Fibroblast of peridontal ligament (primary cell): ENCODE measurements around the gene IGFLR1.
"Not testable (repeated sequence)": the region's sequence is repeated elsewhere in the genome, so short reads cannot be mapped to it uniquely, and the experiment has no call there.

Experiments used
- DNase-seq: peaks from one replicate; pipeline ENCODE4 v3.0.0-alpha.2; 2010; ENCODE audit errors: extremely low read depth

IGFLR1 gene

DNA sequence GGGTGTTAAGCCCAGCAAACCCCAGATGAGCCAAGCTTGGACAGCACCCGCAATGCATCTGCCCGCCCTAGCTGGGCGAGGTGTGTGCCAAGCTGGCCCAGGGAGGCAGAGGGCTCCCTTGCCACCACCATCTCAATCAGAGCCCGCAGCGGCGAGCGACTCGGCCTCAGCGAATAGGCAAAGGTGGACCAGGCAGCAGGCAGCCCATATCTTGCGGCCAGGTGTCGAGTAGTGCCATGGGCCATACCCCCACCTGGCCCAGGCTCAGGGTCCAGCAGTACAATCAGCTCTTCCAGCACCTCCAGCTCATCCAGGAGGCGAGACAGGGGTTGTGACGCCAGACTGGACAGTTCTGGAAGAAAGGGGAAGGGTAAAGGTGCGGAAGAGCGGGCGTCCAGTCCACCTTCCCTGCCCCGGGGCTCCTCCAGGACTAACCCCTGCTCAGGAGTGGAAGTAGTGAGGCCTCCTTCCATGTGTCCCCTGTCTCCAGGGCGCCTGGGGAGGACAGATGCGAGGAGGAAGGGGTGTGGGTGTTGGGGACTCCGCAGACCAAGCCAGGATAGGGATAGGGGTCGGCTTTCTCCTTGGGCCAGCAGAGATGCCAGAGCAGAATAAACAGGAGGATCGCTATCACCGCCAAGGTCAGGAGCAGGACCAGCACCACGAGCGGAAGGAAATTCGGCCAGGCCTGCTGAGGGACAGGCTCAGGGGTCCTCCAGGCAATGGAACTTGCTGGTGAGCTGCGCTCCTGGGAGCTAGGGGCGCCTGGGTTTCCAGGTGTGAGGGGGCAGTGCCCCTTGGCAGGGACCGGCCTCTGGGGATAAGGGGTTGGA, 2.8 kb downstream of the IGFLR1 start:
- no peak for DNase-seq

DNA sequence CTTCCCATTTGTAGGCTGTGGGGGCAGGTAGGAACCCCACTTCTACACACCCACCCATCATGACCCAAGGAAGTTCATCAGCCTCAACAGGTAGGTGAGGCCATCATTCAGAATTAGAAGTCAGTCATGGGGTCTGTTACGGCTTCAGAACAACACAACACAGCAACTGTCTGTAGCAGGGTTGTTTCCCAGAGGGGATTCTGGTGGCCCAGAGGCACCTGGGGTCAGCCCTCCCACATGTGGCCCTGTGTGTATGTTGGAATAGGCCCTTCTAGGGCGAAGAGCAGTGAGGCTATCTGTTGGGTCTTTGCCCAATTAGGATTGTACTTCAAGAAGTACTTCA, 3.4 kb downstream of the IGFLR1 start:
- no peak for DNase-seq

DNA sequence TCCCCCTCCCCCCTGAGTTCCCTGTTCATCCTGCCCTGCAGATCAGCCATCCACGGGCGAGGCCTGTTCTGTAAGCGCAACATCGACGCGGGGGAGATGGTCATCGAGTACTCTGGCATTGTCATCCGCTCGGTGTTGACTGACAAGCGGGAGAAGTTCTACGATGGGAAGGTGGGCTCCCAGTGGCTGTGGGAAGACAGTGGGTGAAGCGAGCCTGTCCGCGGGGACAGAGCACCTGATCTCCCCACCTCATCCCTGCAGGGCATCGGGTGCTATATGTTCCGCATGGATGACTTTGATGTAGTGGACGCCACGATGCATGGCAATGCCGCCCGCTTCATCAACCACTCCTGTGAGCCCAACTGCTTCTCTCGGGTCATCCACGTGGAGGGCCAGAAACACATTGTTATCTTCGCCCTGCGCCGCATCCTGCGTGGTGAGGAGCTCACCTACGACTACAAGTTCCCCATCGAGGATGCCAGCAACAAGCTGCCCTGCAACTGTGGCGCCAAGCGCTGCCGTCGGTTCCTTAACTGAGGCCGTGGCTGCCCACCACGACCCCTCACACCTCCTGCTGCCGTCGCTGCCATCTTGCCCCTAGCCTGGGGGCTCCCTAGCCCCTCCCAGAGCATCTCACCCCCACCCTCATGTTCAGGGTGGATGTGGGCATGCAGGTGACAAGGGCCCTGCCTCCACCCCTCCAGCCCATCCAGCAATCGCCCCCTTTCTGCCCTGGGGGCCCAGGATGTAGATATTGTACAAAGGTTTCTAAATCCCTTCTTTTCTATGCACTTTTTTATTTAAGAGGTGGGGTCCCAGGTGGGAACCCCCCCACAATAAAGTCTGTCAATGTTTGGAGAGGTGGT, 4.0 kb downstream of the IGFLR1 start:
- DNase-seq: no peak

DNA sequence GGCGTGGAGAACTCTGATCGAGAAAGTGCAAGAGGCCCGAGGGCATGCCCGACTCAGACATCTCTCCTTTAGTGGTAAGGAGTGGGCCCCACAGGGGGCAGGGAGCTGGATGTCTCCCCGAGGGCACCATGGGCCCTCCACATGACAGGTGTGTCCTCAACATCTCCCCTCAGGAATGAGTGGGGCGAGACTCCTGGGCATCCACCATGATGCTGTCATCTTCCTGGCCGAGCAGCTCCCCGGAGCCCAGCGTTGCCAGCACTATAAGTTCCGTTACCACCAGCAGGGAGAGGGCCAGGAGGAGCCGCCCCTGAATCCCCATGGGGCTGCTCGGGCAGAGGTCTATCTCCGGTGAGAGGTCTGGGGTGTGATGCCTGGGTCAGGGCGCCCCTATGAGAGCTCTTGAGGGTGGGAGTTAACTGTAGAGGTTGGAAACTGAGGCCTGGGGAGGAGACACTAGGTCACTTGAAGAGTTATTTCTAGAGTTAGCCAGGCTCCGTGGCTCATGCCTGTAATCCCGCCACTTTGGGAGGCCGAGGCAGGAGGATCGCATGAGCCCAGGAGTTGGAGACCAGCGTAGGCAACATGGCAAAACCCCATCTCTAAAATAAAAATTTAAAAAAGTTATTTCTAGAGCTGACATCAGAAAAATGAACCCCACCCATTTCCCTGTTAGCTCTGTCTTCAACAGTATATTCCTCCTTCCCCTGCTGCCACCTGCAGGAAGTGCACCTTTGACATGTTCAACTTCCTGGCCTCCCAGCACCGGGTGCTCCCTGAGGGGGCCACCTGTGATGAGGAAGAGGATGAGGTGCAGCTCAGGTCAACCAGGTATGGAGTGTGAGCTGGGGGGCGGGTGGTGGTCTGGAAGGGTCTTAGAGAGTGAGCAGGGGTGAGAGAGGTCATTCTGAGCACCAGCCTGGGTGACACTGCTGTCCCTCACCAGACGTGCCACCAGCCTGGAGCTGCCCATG, 5.1 kb downstream of the IGFLR1 start:
- DNase-seq: no peak

DNA sequence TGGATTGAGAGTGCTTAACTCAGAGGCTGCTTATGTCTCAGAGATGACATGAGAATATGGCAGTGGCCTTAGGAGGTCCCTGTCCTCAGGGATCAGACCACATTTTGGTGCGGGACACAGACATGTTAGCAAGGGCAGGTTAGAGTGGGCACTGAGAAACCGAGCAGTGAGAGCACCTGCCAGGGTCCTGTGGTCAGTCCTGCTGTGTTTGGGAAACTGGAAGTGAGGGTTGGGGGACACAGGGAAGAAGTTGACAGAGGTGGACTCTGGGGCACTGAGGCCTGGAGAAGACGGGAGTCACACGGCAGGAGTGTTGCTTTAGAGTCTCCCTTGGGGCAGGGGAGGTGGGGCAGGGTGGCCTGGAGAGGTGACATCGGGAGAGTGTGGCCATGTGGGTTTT, 7.4 kb downstream of the IGFLR1 start:
- no peak for DNase-seq

DNA sequence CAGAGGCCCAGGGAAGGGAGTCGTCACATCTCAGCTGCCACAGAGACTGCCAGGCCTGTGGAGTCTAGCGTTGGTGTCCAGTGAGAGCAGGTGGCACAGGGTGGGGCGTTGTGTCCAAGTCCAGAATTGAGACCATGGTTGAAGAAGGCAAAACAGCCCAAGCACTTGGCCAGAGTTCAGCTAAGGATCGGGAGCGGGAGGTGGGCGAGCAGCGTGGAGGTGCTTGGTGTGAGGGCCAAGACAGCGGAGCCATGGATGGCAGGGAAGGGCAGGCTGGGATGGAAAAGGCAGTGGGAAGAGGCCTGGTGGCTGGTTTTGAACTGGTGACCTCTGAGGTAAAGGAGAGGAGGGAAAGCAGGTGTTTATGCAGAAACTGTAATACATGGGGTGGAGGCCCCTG, 8.0 kb downstream of the IGFLR1 start:
- DNase-seq: no peak

DNA sequence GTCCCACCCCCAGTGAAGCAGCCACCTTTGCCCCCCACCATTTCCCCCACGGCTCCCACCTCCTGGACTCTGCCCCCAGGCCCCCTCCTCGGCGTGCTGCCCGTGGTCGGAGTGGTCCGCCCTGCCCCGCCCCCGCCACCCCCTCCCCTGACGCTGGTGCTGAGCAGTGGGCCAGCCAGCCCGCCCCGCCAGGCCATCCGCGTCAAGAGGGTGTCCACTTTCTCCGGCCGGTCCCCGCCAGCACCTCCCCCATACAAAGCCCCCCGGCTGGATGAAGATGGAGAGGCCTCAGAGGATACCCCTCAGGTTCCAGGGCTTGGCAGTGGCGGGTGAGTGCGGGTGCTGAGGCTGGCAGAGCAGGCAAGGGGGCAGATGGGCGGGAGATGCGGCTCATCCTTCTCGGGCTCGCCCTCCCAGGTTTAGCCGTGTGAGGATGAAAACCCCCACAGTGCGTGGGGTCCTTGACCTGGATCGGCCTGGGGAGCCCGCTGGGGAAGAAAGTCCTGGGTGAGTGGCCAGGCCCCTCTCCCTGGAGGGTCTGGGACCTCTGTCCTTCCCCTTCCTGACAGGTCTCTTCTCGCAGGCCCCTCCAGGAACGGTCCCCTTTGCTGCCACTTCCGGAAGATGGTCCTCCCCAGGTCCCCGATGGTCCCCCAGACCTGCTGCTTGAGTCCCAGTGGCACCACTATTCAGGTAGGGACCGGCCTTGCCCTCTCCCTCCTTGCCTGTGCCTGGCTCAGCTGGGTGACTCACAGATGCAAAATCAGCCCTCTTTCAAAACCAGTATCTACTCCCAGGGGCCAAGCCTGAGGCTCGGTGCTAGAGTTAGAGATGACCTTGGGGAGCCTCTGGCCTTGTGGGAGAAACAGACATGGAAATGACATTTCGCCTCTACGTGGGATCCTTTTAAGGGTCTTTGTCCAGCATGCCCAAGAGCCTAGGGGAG, 8.8 kb downstream of the IGFLR1 start:
- no peak for DNase-seq

DNA sequence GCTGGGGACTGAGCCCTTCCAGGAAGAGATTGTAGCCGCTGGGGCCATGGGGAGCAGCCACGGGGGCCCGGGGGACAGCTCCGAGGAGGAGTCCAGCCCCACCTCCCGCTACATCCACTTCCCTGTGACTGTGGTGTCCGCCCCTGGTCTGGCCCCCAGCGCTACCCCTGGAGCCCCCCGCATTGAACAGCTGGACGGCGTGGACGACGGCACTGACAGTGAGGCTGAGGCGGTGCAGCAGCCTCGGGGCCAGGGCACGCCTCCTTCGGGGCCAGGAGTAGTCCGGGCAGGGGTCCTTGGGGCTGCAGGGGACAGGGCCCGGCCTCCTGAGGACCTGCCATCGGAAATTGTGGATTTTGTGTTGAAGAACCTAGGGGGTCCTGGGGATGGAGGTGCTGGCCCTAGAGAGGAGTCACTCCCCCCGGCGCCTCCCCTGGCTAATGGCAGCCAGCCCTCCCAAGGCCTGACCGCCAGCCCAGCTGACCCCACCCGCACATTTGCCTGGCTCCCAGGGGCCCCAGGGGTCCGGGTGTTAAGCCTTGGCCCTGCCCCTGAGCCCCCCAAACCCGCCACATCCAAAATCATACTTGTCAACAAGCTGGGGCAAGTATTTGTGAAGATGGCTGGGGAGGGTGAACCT, 9.6 kb downstream of the IGFLR1 start:
- DNase-seq: no peak

DNA sequence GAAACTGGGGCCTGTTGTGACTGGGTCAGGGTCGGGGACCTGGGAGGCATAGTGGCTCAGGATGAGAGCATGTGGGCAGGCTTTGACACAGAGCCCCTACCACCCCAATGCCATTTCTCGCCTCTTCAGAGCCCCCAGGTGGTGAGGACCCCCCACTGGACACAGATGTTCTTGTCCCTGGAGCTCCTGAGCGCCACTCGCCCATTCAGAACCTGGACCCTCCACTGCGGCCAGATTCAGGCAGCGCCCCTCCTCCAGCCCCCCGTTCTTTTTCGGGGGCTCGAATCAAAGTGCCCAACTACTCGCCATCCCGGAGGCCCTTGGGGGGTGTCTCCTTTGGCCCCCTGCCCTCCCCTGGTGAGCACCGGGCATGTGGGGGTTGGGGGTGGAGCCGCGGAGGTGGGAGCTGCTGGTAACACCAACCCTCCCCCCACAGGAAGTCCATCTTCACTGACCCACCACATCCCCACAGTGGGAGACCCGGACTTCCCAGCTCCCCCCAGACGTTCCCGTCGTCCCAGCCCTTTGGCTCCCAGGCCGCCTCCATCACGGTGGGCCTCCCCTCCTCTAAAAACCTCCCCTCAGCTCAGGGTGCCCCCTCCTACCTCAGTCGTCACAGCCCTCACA, 10.4 kb downstream of the IGFLR1 start:
- DNase-seq: no peak

DNA sequence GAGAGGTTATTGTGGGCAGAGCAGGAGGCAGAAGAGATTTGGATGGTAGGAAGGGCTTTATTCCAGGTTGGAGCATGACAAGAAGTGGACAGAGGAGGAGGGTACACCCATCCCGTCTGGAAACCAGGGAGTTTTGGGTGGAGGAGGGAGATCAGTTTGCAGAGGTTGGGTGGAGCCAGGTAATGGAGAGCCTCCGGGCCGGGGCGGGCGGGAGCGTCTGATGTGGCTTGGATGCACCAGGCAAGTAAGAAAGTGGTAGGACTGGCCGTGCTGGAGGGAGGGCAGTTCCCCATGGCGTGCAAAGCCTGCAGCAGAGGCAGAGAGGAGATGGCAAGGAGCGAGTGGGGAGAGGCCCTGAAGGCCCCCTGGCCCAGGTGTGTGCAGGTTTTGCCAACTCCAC, 10.9 kb downstream of the IGFLR1 start:
- DNase-seq: no peak

DNA sequence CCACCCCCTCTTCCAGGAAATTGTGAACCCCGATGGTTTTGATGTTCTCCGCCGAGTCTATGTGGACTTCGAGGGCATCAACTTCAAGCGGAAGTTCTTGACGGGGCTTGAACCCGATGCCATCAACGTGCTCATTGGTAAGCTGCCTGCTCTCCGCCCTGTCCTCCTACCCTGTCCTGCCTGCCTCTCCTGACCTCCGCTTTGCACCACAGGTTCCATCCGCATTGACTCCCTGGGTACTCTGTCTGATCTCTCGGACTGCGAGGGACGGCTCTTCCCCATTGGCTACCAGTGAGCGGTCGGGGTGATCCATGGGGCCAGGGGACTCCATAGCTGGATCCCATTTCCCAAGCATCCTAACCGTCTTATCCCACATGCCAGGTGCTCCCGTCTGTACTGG, 11.9 kb downstream of the IGFLR1 start:
- DNase-seq: no peak

DNA sequence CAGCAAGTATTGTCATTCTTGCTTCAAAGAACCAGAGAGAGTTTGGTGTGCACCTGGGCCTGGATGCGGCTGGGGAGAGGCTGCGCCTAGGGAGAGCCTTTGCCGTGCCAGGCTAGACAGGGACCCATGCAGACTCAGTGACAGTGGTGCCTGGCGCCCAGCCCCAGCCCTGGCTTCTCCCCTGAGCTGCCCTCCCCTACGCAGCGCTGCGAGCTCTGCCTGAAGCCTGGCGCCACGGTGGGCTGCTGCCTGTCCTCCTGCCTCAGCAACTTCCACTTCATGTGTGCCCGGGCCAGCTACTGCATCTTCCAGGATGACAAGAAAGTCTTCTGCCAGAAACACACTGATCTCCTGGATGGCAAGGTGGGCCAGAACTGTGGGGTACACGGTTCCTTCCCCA, 12.5 kb downstream of the IGFLR1 start:
- no peak for DNase-seq

DNA sequence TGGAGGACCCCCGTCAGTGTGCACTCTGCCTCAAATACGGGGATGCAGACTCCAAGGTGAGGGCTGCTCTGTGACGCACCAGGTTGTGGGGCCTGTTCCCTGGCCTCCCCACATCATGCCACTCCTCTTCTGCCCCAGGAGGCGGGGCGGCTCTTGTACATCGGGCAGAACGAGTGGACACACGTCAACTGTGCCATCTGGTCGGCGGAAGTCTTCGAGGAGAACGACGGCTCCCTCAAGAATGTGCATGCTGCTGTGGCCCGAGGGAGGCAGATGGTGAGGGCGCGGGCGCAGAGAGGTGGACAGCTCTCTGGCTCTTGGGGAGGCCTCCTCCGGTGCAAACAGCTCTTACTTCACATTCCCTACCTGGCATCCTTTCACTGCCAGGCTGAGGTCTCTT, 13.2 kb downstream of the IGFLR1 start:
- DNase-seq: no peak

DNA sequence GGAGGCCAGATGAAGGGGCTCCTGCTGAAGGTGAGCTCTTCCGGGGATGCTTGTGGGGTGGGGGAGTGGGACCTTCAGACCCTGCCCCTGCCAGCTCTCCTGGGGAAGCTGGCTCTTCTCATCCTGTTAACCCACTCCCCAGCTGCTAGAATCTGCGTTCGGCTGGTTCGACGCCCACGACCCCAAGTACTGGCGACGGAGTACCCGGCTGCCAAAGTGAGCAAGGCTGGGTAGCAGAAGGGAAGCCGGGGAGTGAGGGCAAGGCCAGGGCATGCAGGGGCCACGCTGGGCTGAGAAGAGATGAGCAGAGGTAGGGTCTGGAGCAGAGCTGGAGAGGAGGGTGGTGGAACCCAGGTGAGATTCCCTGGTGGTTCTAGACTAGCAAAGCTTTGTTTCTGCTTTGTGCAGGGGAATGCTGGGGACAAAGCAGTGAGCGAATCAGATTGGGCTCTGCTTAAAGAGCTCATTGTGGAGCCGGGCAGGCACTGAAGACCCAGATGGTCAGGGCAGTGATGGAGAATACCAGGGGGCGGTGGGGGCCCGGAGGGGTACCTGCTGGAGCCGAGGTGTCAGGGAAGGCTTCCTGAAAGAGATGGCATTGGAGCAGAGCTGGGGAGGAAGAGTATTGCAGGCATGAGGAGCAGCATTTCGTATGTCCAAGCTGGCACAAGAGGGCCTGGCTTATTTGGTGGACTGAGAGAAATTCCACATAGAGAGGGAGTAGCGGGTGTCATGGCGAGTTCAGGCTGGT, 14.1 kb downstream of the IGFLR1 start:
- no peak for DNase-seq

DNA sequence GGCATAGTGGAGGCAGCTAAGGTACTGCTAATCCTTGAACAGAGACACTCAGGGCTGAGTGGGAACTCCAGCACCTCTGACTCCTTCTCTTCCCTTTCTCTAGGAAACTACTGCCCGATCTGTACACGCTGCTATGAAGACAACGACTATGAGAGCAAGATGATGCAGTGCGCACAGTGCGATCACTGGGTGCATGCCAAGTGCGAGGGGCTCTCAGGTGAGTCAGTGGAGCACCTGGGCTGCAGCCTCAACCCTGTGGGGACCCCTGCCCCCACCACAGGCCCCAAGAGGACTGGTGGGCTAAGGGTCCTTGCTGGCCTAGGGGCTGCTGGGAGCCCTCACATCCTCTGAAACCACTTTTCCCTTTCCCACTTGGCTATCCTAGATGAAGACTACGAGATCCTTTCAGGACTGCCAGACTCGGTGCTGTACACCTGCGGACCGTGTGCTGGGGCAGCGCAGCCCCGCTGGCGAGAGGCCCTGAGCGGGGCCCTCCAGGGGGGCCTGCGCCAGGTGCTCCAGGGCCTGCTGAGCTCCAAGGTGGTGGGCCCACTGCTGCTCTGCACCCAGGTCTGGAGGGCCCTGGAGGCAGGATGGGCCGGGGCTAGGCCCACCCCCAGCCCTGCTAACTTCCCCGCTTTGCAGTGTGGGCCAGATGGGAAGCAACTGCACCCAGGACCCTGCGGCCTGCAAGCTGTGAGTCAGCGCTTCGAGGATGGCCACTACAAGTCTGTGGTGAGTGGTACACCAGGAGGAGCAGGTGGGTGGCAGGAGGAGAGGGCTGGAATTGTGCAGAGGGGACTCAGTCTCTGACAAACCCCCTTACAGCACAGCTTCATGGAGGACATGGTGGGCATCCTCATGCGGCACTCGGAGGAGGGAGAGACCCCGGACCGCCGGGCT, 14.9 kb downstream of the IGFLR1 start:
- no peak for DNase-seq

DNA sequence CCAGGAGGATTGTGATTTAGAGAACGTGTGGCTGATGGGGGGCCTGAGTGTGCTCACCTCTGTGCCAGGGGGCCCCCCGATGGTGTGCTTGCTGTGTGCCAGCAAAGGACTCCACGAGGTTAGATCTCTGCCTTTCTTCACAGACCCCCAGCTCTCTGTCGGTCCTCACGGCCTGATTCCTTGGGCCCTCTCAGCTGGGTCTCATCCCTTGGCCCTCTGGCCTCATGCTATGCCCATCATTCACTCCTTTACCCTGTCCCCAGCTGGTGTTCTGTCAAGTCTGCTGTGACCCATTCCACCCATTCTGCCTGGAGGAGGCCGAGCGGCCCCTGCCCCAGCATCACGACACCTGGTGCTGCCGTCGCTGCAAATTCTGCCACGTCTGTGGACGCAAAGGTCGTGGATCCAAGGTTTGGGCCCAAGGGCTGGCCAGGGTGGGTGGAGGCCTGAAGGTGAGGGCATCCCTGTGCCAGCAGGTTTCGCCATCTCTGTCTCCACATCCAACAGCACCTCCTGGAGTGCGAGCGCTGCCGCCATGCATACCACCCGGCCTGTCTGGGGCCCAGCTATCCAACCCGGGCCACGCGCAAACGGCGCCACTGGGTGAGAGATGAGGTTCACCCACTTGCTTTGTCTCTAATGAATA, 16.9 kb downstream of the IGFLR1 start:
- DNase-seq: no peak

DNA sequence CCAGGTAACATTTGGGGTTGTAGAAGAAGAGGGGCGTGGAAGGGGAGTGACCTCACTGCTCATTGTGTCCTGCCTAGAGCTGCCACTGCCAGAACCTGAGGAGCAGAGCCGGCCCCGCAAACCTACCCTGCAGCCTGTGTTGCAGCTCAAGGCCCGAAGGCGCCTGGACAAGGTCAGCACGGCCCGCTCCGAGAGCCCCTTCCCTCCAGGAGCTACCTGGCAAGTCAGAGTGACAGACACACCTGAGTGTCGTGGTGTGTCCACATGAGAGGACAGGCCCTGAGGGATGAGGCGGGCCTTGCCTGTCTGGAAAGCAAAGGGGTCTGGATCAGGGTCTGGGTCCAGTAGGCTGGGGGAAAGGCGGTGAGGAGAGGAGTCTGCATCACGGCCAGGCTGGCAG, 17.7 kb downstream of the IGFLR1 start:
- no peak for DNase-seq

DNA sequence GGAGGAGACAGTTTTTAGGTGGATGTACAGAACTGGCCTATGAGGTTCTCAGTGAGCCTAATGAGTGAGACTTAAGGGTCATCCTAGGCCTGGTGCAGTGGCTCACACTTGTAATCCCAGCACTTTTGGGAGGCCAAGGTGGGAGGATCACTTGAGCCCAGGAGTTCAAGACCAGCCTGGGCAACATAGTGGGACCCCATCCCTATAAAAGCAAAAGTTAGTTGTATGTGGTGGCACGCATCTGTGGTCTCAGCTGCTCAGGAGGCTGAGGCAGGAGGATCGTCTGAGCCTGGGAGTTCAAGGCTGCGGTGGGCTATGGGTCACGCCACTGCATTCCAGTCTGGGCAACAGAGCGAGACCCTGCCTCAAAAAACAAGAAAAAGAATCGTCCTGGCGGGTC, 18.1 kb downstream of the IGFLR1 start:
- DNase-seq: not testable (repeated sequence)
